Measurements from ENCODE around the gene PHF14. TPM values are rescaled to one million over a fixed set of nuclear protein-coding genes. Genes with fewer than 3 reads are reported as not detected.

The PHF14 gene
- total RNA-seq, 1 experiment from 2014 or later = 49.3 TPM

DNA sequence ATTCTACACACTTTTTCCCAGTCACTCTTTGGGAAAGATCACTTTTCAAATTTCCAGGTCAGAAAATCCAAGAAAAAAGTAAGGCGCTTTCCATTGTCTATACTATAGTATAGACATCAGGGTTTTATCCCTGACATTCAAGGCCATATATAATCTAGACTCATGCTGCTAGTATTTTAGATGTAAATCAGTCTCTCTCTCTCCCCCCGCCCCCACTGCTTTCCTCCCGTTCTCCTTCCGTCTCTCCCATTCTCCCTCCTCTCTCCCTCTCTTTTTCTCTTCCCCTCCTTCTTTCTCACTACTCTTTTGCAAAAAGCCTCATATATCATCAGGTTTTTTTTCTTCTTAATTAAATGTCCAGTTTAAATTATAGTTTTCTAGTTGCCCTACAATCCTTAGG, 154.8 kb downstream of the PHF14 start:
- no peaks in the 10 kb centered on the region for H3K27me3 ChIP-seq (ENCODE audit: insufficient read depth, low read depth)
- H3K36me3 ChIP-seq (ENCODE audit: low read depth) = no peaks in the 10 kb centered on the region
- no peaks in the 10 kb centered on the region for H3K79me2 ChIP-seq (ENCODE audit: low read depth)
- H3F3A ChIP-seq (ENCODE audit: insufficient read depth, low read depth) = no peaks in the 10 kb centered on the region
- DNase-seq = no peak
- no peak overlapping the region for H3K4me2 ChIP-seq
- H3K9me3 ChIP-seq (ENCODE audit: insufficient read depth, low read depth) = no peaks in the 10 kb centered on the region
- no peak overlapping the region for H3K27ac ChIP-seq
- H4K20me1 ChIP-seq (ENCODE audit: insufficient read depth) = no peaks in the 10 kb centered on the region
- no peaks in the 10 kb centered on the region for H3K9me2 ChIP-seq (ENCODE audit: insufficient read depth)
- no peak overlapping the region for H2AFZ ChIP-seq
- intact Hi-C loops (cut with micrococcal nuclease; ENCODE audit: unreplicated experiment) = no loop called here
- no peak overlapping the region for H3K4me3 ChIP-seq
- BruUV-seq (replicated peaks) = no TSS peak
- CTCF ChIA-PET = no interaction called here
- no peaks in the 10 kb centered on the region for H3K4me1 ChIP-seq (replicated peaks; ENCODE audit: insufficient read depth)
- POLR2A ChIA-PET (ENCODE audit: unreplicated experiment) = no interaction called here
- no peak for TF ChIP-seq EZH2 (IDR thresholded peaks at IDR 0.05; ENCODE audit: low read depth)
- TF ChIP-seq, protein P1, sequence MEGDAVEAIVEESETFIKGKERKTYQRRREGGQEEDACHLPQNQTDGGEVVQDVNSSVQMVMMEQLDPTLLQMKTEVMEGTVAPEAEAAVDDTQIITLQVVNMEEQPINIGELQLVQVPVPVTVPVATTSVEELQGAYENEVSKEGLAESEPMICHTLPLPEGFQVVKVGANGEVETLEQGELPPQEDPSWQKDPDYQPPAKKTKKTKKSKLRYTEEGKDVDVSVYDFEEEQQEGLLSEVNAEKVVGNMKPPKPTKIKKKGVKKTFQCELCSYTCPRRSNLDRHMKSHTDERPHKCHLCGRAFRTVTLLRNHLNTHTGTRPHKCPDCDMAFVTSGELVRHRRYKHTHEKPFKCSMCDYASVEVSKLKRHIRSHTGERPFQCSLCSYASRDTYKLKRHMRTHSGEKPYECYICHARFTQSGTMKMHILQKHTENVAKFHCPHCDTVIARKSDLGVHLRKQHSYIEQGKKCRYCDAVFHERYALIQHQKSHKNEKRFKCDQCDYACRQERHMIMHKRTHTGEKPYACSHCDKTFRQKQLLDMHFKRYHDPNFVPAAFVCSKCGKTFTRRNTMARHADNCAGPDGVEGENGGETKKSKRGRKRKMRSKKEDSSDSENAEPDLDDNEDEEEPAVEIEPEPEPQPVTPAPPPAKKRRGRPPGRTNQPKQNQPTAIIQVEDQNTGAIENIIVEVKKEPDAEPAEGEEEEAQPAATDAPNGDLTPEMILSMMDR (conservative IDR thresholded peaks at IDR 0.05) = no peak

DNA sequence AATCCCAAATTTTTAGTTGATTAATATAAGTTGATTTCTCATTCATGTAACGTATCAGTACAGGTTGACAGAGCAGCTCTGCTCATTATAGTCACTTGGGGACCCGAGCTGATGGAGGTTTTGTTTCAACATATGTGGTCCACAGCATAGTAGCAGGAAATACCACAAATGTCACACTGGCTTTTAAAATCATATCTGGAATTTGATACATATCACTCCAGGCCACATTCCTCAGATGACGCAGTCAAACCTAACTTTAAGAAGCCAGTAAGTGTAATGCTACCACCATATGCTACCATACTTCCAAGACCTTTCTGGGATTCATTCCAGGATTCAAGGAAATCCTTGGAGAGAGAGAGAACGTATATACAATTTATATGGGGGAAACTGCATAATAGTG, 156.3 kb downstream of the PHF14 start:
- H3K4me3 ChIP-seq = no peak overlapping the region
- POLR2A ChIA-PET (ENCODE audit: unreplicated experiment) = no interaction called here
- H3K9me2 ChIP-seq (ENCODE audit: insufficient read depth) = no peaks in the 10 kb centered on the region
- H3K27me3 ChIP-seq (ENCODE audit: insufficient read depth, low read depth) = no peaks in the 10 kb centered on the region
- no peaks in the 10 kb centered on the region for H3F3A ChIP-seq (ENCODE audit: insufficient read depth, low read depth)
- DNase-seq = no peak
- TF ChIP-seq, protein P1 (conservative IDR thresholded peaks at IDR 0.05) = no peak
- no peak for TF ChIP-seq EZH2 (IDR thresholded peaks at IDR 0.05; ENCODE audit: low read depth)
- intact Hi-C loops (cut with micrococcal nuclease; ENCODE audit: unreplicated experiment) = no loop called here
- no peak overlapping the region for H3K27ac ChIP-seq
- BruUV-seq (replicated peaks) = no TSS peak
- no peaks in the 10 kb centered on the region for H4K20me1 ChIP-seq (ENCODE audit: insufficient read depth)
- no peaks in the 10 kb centered on the region for H3K4me1 ChIP-seq (replicated peaks; ENCODE audit: insufficient read depth)
- no peaks in the 10 kb centered on the region for H3K9me3 ChIP-seq (ENCODE audit: insufficient read depth, low read depth)
- H3K4me2 ChIP-seq = no peak overlapping the region
- no peak overlapping the region for H2AFZ ChIP-seq
- H3K36me3 ChIP-seq (ENCODE audit: low read depth) = no peaks in the 10 kb centered on the region
- CTCF ChIA-PET = no interaction called here
- H3K79me2 ChIP-seq (ENCODE audit: low read depth) = no peaks in the 10 kb centered on the region

DNA sequence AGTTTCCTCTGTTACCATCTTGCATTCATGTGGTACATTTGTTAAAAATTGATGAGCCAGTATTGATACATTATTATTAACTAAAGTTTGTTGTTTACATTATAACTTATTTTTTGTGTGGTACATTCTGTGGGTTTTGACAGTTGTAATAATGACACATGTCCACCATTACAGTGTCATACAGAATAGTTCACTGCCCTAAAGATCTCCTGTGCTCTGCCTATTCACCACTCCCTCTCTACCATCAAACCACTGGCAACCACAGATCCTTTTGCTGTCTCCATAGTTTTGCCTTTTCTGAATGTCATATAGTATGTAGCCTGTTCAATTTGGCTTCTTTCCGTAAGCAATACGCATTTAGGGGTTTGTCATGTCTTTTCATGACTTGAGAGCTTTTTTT, 156.9 kb downstream of the PHF14 start:
- Histone ChIP-seq H3K27ac (no peak overlapping the region), H3F3A (ENCODE audit: insufficient read depth, low read depth) (no peaks in the 10 kb centered on the region), H3K36me3 (ENCODE audit: low read depth) (no peaks in the 10 kb centered on the region), H3K4me2 (no peak overlapping the region), H3K4me3 (no peak overlapping the region), H3K27me3 (ENCODE audit: insufficient read depth, low read depth) (no peaks in the 10 kb centered on the region), H3K9me3 (ENCODE audit: insufficient read depth, low read depth) (no peaks in the 10 kb centered on the region), H3K4me1 (replicated peaks; ENCODE audit: insufficient read depth) (no peaks in the 10 kb centered on the region), H2AFZ (no peak overlapping the region), H4K20me1 (ENCODE audit: insufficient read depth) (no peaks in the 10 kb centered on the region), H3K9me2 (ENCODE audit: insufficient read depth) (no peaks in the 10 kb centered on the region), H3K79me2 (ENCODE audit: low read depth) (no peaks in the 10 kb centered on the region)
- POLR2A ChIA-PET (ENCODE audit: unreplicated experiment) = no interaction called here
- BruUV-seq (replicated peaks) = no TSS peak
- TF ChIP-seq, protein P1 (conservative IDR thresholded peaks at IDR 0.05) = no peak
- no peak for TF ChIP-seq EZH2 (IDR thresholded peaks at IDR 0.05; ENCODE audit: low read depth)
- intact Hi-C loops (cut with micrococcal nuclease; ENCODE audit: unreplicated experiment) = no loop called here
- CTCF ChIA-PET = no interaction called here
- DNase-seq = no peak
